Measurements from ENCODE around the gene RERE. TPM values are rescaled to one million over a fixed set of nuclear protein-coding genes. Genes with fewer than 3 reads are reported as not detected.

RERE gene
- polyA plus RNA-seq, 1 of the 3 experiments (the other 2 are of a cell fraction), result 8.1 TPM

GRCh38 chr1:8358241-8358896 is 459.1 kb downstream of the RERE start:
- Histone ChIP-seq H3K9me3 (no peaks in the 10 kb centered on the region), H3F3A (replicated peaks; ENCODE audit: insufficient read depth) (peaks cover under 1% of the 10 kb centered on the region), H2AFZ (ENCODE audit: low read depth) (no peak overlapping the region), H4K20me1 (ENCODE audit: insufficient read depth) (no peaks in the 10 kb centered on the region), H3K4me1 (ENCODE audit: control insufficient read depth in 1 of 2, insufficient read depth in 2 of 2, low read depth in 1 of 2, low read length in 1 of 2) (peaks cover 0 to 18% of the 10 kb centered on the region in 2 experiments; a peak in 1 of 4 replicates), H3K4me2 (no peak overlapping the region), H3K79me2 (ENCODE audit: insufficient read depth) (no peaks in the 10 kb centered on the region), H3K27me3 (ENCODE audit: insufficient read depth) (no peaks in the 10 kb centered on the region), H3K9ac (no peak overlapping the region), H3K36me3 (replicated peaks in 1 of 2; ENCODE audit: control insufficient read depth in 1 of 2, insufficient read depth in 2 of 2, low read length in 1 of 2) (peaks cover 5 to 89% of the 10 kb centered on the region in 2 experiments), H3K27ac (ENCODE audit: low read depth in 2 of 2, low read length in 1 of 2) (no peak overlapping the region; a peak in 1 of 4 replicates), H3K9me2 (no peaks in the 10 kb centered on the region), H3K4me3 (ENCODE audit: low read depth in 2 of 2, low read length in 1 of 2) (no peak overlapping the region)
- ChIA-PET CTCF (interaction anchor here (1.2 to 1.7 kb wide), 4 partner anchors 9 to 368 kb away, joined by 3 to 5 read pairs (median 4); no protein-coding TSS in a partner anchor), POLR2A (no interaction called here)
- 92% methylated on average over 26 of the region's 46 CpGs for WGBS (ENCODE audit: low lambda C conversion rate)
- DNase-seq, result no peak
- no peak for TF ChIP-seq TEAD4 (IDR thresholded peaks at IDR 0.05; ENCODE audit: borderline replicate concordance, insufficient read depth)
- TF ChIP-seq ELF1 (IDR thresholded peaks at IDR 0.05), result no peak
- no peak for TF ChIP-seq NRF1 (IDR thresholded peaks at IDR 0.05; ENCODE audit: low read depth, low read length)
- TF ChIP-seq EP300 (IDR thresholded peaks at IDR 0.05; ENCODE audit: borderline replicate concordance in 1 of 2, low read depth in 1 of 2, low read length in 1 of 2), result no peak
- no peak for TF ChIP-seq EZH2phosphoT487 (IDR thresholded peaks at IDR 0.05; ENCODE audit: borderline replicate concordance, low read depth)
- TF ChIP-seq JUND (IDR thresholded peaks at IDR 0.05), result no peak
- no peak for TF ChIP-seq FOXM1 (IDR thresholded peaks at IDR 0.05; ENCODE audit: low read depth)
- TF ChIP-seq GATA2 (CRISPR knock-in tag; IDR thresholded peaks at IDR 0.05), result no peak
- TF ChIP-seq, protein P1, sequence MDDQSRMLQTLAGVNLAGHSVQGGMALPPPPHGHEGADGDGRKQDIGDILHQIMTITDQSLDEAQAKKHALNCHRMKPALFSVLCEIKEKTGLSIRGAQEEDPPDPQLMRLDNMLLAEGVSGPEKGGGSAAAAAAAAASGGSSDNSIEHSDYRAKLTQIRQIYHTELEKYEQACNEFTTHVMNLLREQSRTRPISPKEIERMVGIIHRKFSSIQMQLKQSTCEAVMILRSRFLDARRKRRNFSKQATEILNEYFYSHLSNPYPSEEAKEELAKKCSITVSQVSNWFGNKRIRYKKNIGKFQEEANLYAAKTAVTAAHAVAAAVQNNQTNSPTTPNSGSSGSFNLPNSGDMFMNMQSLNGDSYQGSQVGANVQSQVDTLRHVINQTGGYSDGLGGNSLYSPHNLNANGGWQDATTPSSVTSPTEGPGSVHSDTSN (IDR thresholded peaks at IDR 0.05), result no peak
- no peak for TF ChIP-seq RXRA (IDR thresholded peaks at IDR 0.05; ENCODE audit: borderline replicate concordance, low read depth)
- TF ChIP-seq, protein P2, sequence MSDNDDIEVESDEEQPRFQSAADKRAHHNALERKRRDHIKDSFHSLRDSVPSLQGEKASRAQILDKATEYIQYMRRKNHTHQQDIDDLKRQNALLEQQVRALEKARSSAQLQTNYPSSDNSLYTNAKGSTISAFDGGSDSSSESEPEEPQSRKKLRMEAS (IDR thresholded peaks at IDR 0.05; ENCODE audit: low read depth), result no peak
- TF ChIP-seq, protein P3, sequence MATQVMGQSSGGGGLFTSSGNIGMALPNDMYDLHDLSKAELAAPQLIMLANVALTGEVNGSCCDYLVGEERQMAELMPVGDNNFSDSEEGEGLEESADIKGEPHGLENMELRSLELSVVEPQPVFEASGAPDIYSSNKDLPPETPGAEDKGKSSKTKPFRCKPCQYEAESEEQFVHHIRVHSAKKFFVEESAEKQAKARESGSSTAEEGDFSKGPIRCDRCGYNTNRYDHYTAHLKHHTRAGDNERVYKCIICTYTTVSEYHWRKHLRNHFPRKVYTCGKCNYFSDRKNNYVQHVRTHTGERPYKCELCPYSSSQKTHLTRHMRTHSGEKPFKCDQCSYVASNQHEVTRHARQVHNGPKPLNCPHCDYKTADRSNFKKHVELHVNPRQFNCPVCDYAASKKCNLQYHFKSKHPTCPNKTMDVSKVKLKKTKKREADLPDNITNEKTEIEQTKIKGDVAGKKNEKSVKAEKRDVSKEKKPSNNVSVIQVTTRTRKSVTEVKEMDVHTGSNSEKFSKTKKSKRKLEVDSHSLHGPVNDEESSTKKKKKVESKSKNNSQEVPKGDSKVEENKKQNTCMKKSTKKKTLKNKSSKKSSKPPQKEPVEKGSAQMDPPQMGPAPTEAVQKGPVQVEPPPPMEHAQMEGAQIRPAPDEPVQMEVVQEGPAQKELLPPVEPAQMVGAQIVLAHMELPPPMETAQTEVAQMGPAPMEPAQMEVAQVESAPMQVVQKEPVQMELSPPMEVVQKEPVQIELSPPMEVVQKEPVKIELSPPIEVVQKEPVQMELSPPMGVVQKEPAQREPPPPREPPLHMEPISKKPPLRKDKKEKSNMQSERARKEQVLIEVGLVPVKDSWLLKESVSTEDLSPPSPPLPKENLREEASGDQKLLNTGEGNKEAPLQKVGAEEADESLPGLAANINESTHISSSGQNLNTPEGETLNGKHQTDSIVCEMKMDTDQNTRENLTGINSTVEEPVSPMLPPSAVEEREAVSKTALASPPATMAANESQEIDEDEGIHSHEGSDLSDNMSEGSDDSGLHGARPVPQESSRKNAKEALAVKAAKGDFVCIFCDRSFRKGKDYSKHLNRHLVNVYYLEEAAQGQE (IDR thresholded peaks at IDR 0.05; ENCODE audit: low read depth, low read length), result no peak
- TF ChIP-seq MXI1 (IDR thresholded peaks at IDR 0.05; ENCODE audit: low read depth, low read length), result no peak
- TF ChIP-seq CTCF (IDR thresholded peaks at IDR 0.05), result no peak
- TF ChIP-seq MEF2A (IDR thresholded peaks at IDR 0.05; ENCODE audit: borderline replicate concordance, low read depth), result no peak

Data from SK-N-SH (cell line).